Fibroblast of pulmonary artery (primary cell): ENCODE results near the gene SCO2.

Source experiments
- DNase-seq: peaks from one replicate; pipeline ENCODE4 v3.0.0-alpha.2; 2010; ENCODE audit warnings: low read depth
- H3K4me3 ChIP-seq: replicated peaks from 2 replicates; pipeline ENCODE4 v1.5.1; 2011; ENCODE audit warnings: low read depth, mild to moderate bottlenecking, control low read depth, low read length, moderate library complexity
- CTCF ChIP-seq: IDR thresholded peaks from 2 replicates; pipeline ENCODE4 v1.5.1; 2011; ENCODE audit warnings: mild to moderate bottlenecking, control low read depth, low read length, inconsistent platforms; ENCODE audit errors: missing control alignments

Gene SCO2

GRCh38 chr22:50517495-50518260 lies 7.7 kb downstream of the SCO2 start:
- no peak for DNase-seq
- no peak overlapping the region for H3K4me3 ChIP-seq
- no peak for TF ChIP-seq CTCF

GRCh38 chr22:50516891-50517290 lies 8.5 kb downstream of the SCO2 start:
- no peak overlapping the region for H3K4me3 ChIP-seq
- no peak for TF ChIP-seq CTCF
- no peak for DNase-seq

- H3K4me3 ChIP-seq, result no peak overlapping the region
- DNase-seq, result no peak
- no peak for TF ChIP-seq CTCF
Observed at GRCh38 chr22:50516068-50516467, 9.3 kb downstream of the SCO2 start.

GRCh38 chr22:50513175-50513574 lies 12.2 kb downstream of the SCO2 start:
- TF ChIP-seq CTCF, result no peak
- no peak overlapping the region for H3K4me3 ChIP-seq
- no peak for DNase-seq

- H3K4me3 ChIP-seq, result peak overlapping the region; percentile 75
- DNase-seq, result no peak
- TF ChIP-seq CTCF, result no peak
Observed at GRCh38 chr22:50508897-50509296, 16.5 kb downstream of the SCO2 start.

GRCh38 chr22:50507991-50508884 lies 17.2 kb downstream of the SCO2 start, which contains the start of gene NCAPH2:
Gene NCAPH2, plus strand, starts transcription at chr22:50508224. Its CDS starts 114 bp downstream, at chr22:50508338.
- peak within 1 kb of the TSS; percentile 96 for H3K4me3 ChIP-seq
- peak; percentile 98 for DNase-seq
- no peak for TF ChIP-seq CTCF
